Lower leg skin (tissue), 4 donors: ENCODE results near the gene SLC22A4. TPM values are rescaled to one million over a fixed set of nuclear protein-coding genes. Genes with fewer than 3 reads are reported as not detected.
A peak's percentile ranks its signal among the peaks of the same experiment; 100 is the strongest.

ENCODE experiments used
- DNase-seq, 2 donors: peaks; one replicate each; pipeline ENCODE4 v3.0.0-alpha.2; 2019; ENCODE audit warnings: low spot score in 2 of 2
- H3K4me3 ChIP-seq: fragments of 200-600 bp; sonication (generic); 2 replicates; pipeline ENCODE4 v1.5.1; 2017; ENCODE audit warnings: mild to moderate bottlenecking, low read depth; ENCODE audit not compliant: poor library complexity, severe bottlenecking
- CTCF ChIP-seq, 3 donors: fragments of 450-650 bp; IDR thresholded peaks; one replicate each; pipeline ENCODE4 v1.5.1; 2016; ENCODE audit warnings: antibody characterized with exemption in 3 of 3, mild to moderate bottlenecking in 3 of 3, moderate library complexity in 2 of 3
- POLR2A ChIP-seq, 2 donors: fragments of 450-650 bp; IDR thresholded peaks; one replicate each; pipeline ENCODE4 v1.6.1; 2016 to 2017; ENCODE audit warnings: antibody characterized with exemption in 2 of 2, mild to moderate bottlenecking in 1 of 2, moderate library complexity in 1 of 2
- WGBS, 2 donors: methylation state at CpG; one replicate each; pipeline ENCODE4 v1.1.5; 2018; 5-methylcytosine and 5-hydroxymethylcytosine counted together
- intact Hi-C: fragments of 100-400 bp; cut with DNase I; formaldehyde crosslinking; loops from one replicate; pipeline ENCODE4 v1.15.0; 2023; ENCODE audit warnings: low total_unique reads
- total RNA-seq, 4 donors: library from RNA; depleted of rRNA; stranded (reverse); fragments of >200 nt; gene quantifications; one replicate each; pipeline ENCODE4 v1.1.0, GENCODE V29; 2016

SLC22A4 gene
- total RNA-seq, 4 donors from 2014 or later, result 0.27 to 1.8 (median 1.8) TPM

- H3K4me3 ChIP-seq, result no peak overlapping the region
- WGBS, 2 donors, result 87 to 93% methylated on average over 73 of the region's 77 CpGs
- DNase-seq, result peak in 1 of 2 donors; percentile 84
- TF ChIP-seq POLR2A (IDR thresholded peaks at IDR 0.05), result no peak
- intact Hi-C loops, result no loop called here
Observed at GRCh38 chr5:132271251-132272246, 22.6 kb upstream of the SLC22A4 start.

DNA sequence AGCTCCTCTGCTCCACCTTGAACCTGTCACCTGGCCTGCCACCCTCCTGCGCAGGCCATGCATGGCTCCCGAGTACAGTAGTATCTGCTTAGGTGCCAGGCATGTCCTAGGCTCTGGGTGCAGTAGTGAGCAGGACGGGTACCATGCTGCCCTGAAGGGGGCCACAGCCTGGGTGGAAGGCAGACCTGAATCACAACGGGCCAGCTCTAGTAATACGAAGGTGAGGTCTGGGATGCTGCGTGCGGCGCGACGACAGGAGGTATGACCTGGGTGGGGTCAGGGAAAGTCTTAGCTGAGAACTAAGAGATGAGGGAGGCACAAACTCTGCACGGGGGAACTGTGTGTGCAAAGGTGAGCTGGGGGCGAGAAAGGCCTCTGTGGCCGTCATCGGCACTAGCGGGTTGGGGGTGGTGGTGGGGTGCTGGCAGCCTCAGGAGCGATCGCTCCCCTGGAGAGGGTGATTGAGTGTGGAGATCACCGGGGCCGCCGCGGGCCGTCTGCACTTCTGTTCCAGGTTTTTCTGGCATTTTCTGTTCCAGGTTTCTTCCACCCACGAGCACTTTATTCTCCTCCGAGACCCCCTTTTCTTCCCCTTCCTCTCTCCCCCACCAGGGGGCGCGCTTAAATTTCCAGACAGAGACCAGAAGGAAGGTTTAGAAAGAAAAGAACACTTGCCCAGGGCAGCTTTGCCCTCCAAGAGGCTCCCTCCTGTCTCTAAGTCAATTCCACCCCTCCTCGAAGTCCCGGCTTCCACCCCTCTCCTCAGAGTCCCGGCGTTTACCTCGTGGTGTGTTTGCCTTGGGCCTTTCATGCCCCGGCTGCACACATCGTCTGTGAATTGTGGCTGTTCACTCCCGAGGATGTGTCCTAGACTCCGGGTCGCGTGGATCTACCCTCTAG lies 21.6 kb upstream of the SLC22A4 start:
- no peak overlapping the region for H3K4me3 ChIP-seq
- peak in 1 of 2 donors; percentile 86 for DNase-seq
- peak in 1 of 3 donors; percentile 74 for TF ChIP-seq CTCF (IDR thresholded peaks at IDR 0.05)
- no peak for TF ChIP-seq POLR2A (IDR thresholded peaks at IDR 0.05)
- WGBS, 2 donors, result 63 to 65% methylated on average over 35 to 37 of the region's 37 CpGs
- intact Hi-C loops, result no loop called here

GRCh38 chr5:132273631-132274030 lies 20.6 kb upstream of the SLC22A4 start:
- WGBS, 2 donors, result 65 to 69% methylated on average over 2 of the region's 2 CpGs
- intact Hi-C loops, result no loop called here
- TF ChIP-seq CTCF (IDR thresholded peaks at IDR 0.05) (no peak), POLR2A (IDR thresholded peaks at IDR 0.05) (no peak)
- H3K4me3 ChIP-seq, result no peak overlapping the region
- peak in 1 of 2 donors; percentile 8 for DNase-seq

DNA sequence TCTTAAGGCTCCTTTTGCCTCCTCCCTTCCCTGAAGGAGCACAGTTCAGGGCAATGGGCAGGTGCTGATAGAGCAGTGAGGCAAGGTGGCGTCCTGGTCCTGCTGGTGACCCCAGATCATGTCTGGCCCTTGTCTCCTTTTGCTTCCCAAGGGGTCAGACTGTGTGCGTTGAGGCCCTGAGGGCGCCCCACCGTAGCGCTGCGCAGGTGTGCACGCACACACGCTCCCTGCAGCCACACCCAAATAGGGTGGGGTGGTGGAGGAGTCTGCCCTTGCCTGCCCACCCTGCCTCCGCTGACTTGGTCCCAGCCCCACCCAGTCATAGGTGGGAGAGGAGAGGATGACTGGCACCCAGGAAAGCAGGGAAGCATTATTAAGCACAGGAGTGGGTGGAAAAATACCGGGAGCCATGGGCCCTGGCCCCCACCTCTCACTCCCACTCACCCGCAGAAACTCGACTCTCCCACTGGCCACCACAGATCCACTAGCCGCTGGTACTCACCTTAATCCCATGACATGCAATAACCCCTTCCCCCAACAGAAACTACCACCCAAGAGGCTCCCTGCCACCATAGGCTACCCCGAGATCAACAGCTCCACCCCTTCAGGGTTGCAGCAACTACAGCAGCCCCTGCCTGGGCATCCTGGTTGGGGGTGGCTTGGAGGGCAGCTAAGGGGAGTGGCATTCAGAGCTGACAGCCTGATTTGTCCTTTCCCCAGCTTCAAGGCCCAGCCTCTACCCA lies 20.0 kb upstream of the SLC22A4 start:
- WGBS, 2 donors, result 55 to 74% methylated on average over 14 of the region's 14 CpGs
- TF ChIP-seq POLR2A (IDR thresholded peaks at IDR 0.05) (no peak), CTCF (IDR thresholded peaks at IDR 0.05) (no peak)
- peak in 1 of 2 donors; percentile 71 for DNase-seq
- H3K4me3 ChIP-seq, result no peak overlapping the region
- intact Hi-C loops, result no loop called here

GRCh38 chr5:132275367-132276220 lies 18.6 kb upstream of the SLC22A4 start:
- DNase-seq, result peak in 1 of 2 donors; percentile 67
- intact Hi-C loops, result no loop called here
- no peak overlapping the region for H3K4me3 ChIP-seq
- 83 to 87% methylated on average over 5 of the region's 5 CpGs for WGBS, 2 donors
- TF ChIP-seq CTCF (IDR thresholded peaks at IDR 0.05), result no peak
